Stimulated activated CD4-positive, alpha-beta T cell treated with anti-CD3 and anti-CD28 coated beads, Interleukin-1b, Interleukin-23, amount 100 ng/mL, for 1 hour (primary cell): ENCODE data around the gene CRYZL1.

Experiments used
- DNase-seq, 2 donors: peaks; one replicate each; pipeline ENCODE4 v3.0.0-alpha.2; 2020; ENCODE audit warnings: low read depth in 2 of 2

The CRYZL1 gene

GRCh38 chr21:33541105-33541711 is 100.3 kb downstream of the CRYZL1 start:
- DNase-seq: no peak

DNA sequence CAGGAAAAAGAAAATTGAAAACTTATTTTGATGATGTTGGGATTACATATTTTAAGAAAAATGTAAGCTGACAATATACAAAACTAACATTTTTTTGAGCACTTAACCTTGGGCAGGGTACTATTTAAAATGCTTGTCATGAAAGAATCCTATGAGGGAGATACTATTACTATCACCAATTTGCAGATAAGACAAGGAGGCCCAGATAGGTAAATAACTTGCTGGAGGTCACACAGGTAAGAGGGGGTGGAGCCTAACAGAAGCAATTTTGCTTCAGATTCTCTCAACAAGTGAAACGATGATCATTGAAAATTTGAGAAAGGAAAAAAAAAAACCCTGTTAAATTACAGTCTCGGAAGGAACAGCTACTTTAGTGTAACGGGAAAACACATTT is 100.8 kb downstream of the CRYZL1 start:
- no peak for DNase-seq

- DNase-seq: no peak
Observed at GRCh38 chr21:33539616-33540015, 101.9 kb downstream of the CRYZL1 start.
